GM10248 (cell line): ENCODE results near the gene LDLRAD4.

Experiments
- CTCF ChIA-PET: fragments of 300-600 bp; sonication (Branson Sonifier 250); formaldehyde crosslinking; extraction: SDS; loops from one replicate; lab custom pipeline; 2021; ENCODE audit warnings: antibody characterized with exemption; lab: Yijun Ruan, JAX
- POLR2A ChIA-PET: fragments of 350-650 bp; sonication (Branson Sonifier 250); formaldehyde crosslinking; extraction: SDS; loops from one replicate; lab custom pipeline; 2020; ENCODE audit warnings: antibody characterized with exemption; lab: Yijun Ruan, JAX
- DNase-seq: peaks from one replicate; pipeline ENCODE4 v3.0.0; 2012; ENCODE audit errors: extremely low spot score
- TF ChIP-seq, protein P1 (sequence below): IDR thresholded peaks from 2 replicates; pipeline ENCODE4 v1.5.1; 2012; ENCODE audit warnings: mild to moderate bottlenecking, low read depth; ENCODE audit errors: extremely low read depth, missing control alignments, control extremely low read depth

Gene LDLRAD4

DNA sequence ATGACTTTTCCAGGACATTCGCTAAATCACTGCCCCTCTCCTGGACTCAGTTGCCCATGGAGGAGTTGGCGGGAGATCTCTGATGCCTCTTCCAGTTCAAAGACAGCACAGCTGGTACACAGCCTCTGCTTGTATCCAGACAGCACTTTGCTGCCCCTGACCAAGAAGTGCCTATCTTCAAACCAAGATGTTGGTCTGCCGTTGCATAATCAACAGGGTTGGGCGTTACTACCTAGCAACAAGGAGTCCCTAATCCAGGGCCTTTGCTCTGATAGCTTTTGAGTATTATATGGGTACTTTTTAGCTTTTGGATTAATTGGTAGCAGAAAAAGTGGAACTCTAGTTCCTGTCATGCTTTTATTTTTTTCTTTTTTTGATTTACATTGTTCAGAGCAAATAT lies 341.2 kb downstream of the LDLRAD4 start:
- POLR2A ChIA-PET: interaction anchor here (1.3 to 5.3 kb wide), 2 partner anchors 8 to 53 kb away, joined by 5 to 51 read pairs; no protein-coding TSS in a partner anchor
- CTCF ChIA-PET: interaction anchor here (0.8 to 9.5 kb wide), 10 partner anchors 12 to 163 kb away, joined by 3 to 149 read pairs (median 8); no protein-coding TSS in a partner anchor
- DNase-seq: no peak
- TF ChIP-seq, protein P1, sequence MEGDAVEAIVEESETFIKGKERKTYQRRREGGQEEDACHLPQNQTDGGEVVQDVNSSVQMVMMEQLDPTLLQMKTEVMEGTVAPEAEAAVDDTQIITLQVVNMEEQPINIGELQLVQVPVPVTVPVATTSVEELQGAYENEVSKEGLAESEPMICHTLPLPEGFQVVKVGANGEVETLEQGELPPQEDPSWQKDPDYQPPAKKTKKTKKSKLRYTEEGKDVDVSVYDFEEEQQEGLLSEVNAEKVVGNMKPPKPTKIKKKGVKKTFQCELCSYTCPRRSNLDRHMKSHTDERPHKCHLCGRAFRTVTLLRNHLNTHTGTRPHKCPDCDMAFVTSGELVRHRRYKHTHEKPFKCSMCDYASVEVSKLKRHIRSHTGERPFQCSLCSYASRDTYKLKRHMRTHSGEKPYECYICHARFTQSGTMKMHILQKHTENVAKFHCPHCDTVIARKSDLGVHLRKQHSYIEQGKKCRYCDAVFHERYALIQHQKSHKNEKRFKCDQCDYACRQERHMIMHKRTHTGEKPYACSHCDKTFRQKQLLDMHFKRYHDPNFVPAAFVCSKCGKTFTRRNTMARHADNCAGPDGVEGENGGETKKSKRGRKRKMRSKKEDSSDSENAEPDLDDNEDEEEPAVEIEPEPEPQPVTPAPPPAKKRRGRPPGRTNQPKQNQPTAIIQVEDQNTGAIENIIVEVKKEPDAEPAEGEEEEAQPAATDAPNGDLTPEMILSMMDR: no peak

DNA sequence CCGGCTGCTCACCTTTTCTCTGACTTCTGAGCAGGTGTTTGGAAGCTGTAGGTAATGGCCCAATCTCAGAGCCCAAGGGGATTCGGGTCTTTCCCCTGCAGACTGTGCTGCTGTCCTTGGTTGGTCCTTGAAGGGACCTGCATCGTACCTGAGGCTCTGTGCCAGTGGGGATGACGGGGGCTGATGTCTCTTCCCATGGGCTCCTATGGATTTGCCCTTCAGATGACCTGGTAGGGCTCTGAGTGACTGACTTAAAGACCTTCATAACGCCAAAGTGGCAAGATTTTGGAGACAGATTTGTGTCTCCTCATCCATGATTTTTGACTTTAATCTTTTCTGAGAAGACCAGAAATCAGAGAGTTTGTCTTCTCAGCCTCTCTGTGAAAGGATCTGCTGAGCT lies 341.7 kb downstream of the LDLRAD4 start:
- TF ChIP-seq, protein P1: no peak
- ChIA-PET POLR2A (interaction anchor here (0.7 to 5.3 kb wide), 2 partner anchors 9 to 53 kb away, joined by 3 to 51 read pairs; no protein-coding TSS in a partner anchor), CTCF (interaction anchor here (1.0 to 9.5 kb wide), 9 partner anchors 11 to 264 kb away, joined by 3 to 149 read pairs (median 5); partner anchors contain the start of gene MC5R)
- DNase-seq: no peak

GRCh38 chr18:13562494-13563029 lies 344.0 kb downstream of the LDLRAD4 start:
- POLR2A ChIA-PET: interaction anchor here (1.2 to 5.3 kb wide), 4 partner anchors 15 to 53 kb away, joined by 4 to 51 read pairs (median 6); no protein-coding TSS in a partner anchor
- DNase-seq: peak; percentile 77
- TF ChIP-seq, protein P1: no peak
- CTCF ChIA-PET: interaction anchor here (0.8 to 9.5 kb wide), 7 partner anchors 10 to 67 kb away, joined by 3 to 149 read pairs (median 5); no protein-coding TSS in a partner anchor

DNA sequence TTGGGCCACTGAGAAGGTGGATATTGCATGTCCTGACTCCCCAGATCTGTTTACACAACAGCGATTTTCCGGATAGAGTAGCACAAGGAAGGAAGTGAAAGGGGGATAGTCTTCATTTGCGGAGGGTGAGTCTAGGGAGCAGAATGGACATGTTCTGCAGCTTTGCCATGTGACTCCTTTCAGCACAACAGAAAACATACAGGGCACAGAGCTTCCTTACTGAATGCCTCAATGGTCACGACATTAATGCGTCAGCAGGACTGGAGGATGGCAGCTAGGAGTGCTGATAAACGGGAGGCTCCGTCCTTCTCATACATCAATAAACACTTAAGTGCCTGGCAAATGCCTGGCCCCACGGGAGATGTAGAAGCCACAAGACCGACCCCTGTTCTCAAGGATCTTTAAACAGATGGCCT lies 344.8 kb downstream of the LDLRAD4 start:
- TF ChIP-seq, protein P1: no peak
- ChIA-PET CTCF (interaction anchor here (0.8 to 9.5 kb wide), 7 partner anchors 10 to 66 kb away, joined by 3 to 149 read pairs (median 5); no protein-coding TSS in a partner anchor), POLR2A (interaction anchor here (1.2 to 5.3 kb wide), 4 partner anchors 14 to 52 kb away, joined by 4 to 51 read pairs (median 6); no protein-coding TSS in a partner anchor)
- no peak for DNase-seq

- TF ChIP-seq, protein P1: no peak
- no peak for DNase-seq
- CTCF ChIA-PET: no interaction called here
- POLR2A ChIA-PET: interaction anchor here (5.0 kb wide), 1 partner anchor 47 kb away, joined by 159 read pairs; no protein-coding TSS in a partner anchor
These were observed 346.0 kb downstream of the LDLRAD4 start for GRCh38 chr18:13564579-13564978.

DNA sequence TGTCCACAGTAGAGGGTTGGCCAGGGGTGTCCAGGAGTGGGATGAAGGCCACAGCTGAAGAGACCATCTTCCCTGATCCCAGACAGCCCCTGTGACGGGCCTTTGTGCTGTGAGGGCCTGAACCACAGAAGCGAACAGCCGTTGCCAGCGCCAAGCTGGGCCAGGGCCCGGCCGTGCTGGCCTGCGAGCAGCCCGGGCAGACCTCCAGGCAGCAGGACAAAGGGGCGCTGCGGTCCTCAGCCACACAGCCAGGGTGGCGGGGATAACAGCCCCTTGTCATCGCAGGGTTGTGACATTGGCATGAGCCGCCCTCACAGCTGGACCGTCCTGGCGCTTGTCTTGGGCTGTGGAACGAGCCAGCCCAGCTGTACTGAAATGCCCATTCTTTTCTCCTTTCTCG lies 346.7 kb downstream of the LDLRAD4 start:
- TF ChIP-seq, protein P1: no peak
- ChIA-PET CTCF (interaction anchor here (2.6 to 3.4 kb wide), 2 partner anchors 11 to 45 kb away, joined by 7 to 11 read pairs; no protein-coding TSS in a partner anchor), POLR2A (interaction anchor here (4.5 to 5.0 kb wide), 2 partner anchors 13 to 46 kb away, joined by 55 to 159 read pairs; no protein-coding TSS in a partner anchor)

More for the DNA sequence above, 346.7 kb downstream of the LDLRAD4 start:
- no peak for DNase-seq
